Liver (tissue), 9 donors: Measurements from ENCODE around the gene HPCAL1. TPM values are rescaled to one million over a fixed set of nuclear protein-coding genes. Genes with fewer than 3 reads are reported as not detected.
A peak's percentile ranks its signal among the peaks of the same experiment; 100 is the strongest.

Experiments used
- DNase-seq: peaks from one replicate; pipeline ENCODE4 v3.0.0-alpha.2; 2017; ENCODE audit warnings: low spot score
- H3K27ac ChIP-seq, 2 donors: one replicate each; pipeline ENCODE4 v1.7.0; 2013; ENCODE audit warnings: inconsistent platforms in 2 of 2, low read length in 2 of 2, control low read depth in 1 of 2, low read depth in 1 of 2, mild to moderate bottlenecking in 1 of 2
- H3K27me3 ChIP-seq, 4 donors: one replicate each; pipeline versions ENCODE4 v1.6.1 to v1.7.0; 2013; ENCODE audit warnings: low read length in 3 of 4, inconsistent platforms in 1 of 4, mild to moderate bottlenecking in 1 of 4, moderate library complexity in 1 of 4; ENCODE audit not compliant: control insufficient read depth in 4 of 4, insufficient read depth in 4 of 4
- H3K36me3 ChIP-seq, 4 donors: one replicate each; pipeline versions ENCODE4 v1.6.1 to v1.7.0; 2013; ENCODE audit warnings: low read length in 3 of 4, mild to moderate bottlenecking in 3 of 4, low read depth in 1 of 4, moderate library complexity in 1 of 4; ENCODE audit not compliant: control insufficient read depth in 4 of 4, insufficient read depth in 3 of 4
- H3K4me1 ChIP-seq, 4 donors: one replicate each; pipeline versions ENCODE4 v1.6.1 to v1.7.0; 2013; ENCODE audit warnings: low read length in 3 of 4, mild to moderate bottlenecking in 3 of 4, moderate library complexity in 1 of 4; ENCODE audit not compliant: control insufficient read depth in 4 of 4, insufficient read depth in 4 of 4
- H3K4me3 ChIP-seq, 3 donors: one replicate each; pipeline versions ENCODE4 v1.6.1 to v1.7.0; 2013; ENCODE audit warnings: low read length in 3 of 3, control low read depth in 1 of 3, low read depth in 1 of 3, mild to moderate bottlenecking in 1 of 3
- H3K9ac ChIP-seq, 2 donors: one replicate each; pipeline ENCODE4 v1.7.0; 2013; ENCODE audit warnings: low read length in 2 of 2, mild to moderate bottlenecking in 2 of 2, moderate library complexity in 2 of 2, control low read depth in 1 of 2, low read depth in 1 of 2
- H3K9me3 ChIP-seq, 4 donors: one replicate each; pipeline versions ENCODE4 v1.6.1 to v1.7.0; 2013; ENCODE audit warnings: low read length in 3 of 4; ENCODE audit not compliant: control insufficient read depth in 4 of 4
- ATF3 ChIP-seq: IDR thresholded peaks from 2 replicates; pipeline ENCODE4 v1.6.1; 2016; ENCODE audit warnings: antibody characterized with exemption
- CTCF ChIP-seq: fragments of 150-350 bp; IDR thresholded peaks from 2 replicates; pipeline ENCODE4 v1.5.1; 2017; ENCODE audit warnings: improper control_type of control experiment, low read depth, low read length; ENCODE audit not compliant: missing input control
- EGR1 ChIP-seq, 2 donors: IDR thresholded peaks; 2 replicates each; pipeline ENCODE4 v1.6.1; 2016 to 2018; ENCODE audit warnings: antibody characterized with exemption in 2 of 2, low read depth in 2 of 2
- FOXA1 ChIP-seq: IDR thresholded peaks from 2 replicates; pipeline ENCODE4 v1.6.1; 2016; ENCODE audit warnings: antibody characterized with exemption
- FOXA2 ChIP-seq: IDR thresholded peaks from 2 replicates; pipeline ENCODE4 v1.6.1; 2016; ENCODE audit warnings: antibody characterized with exemption
- GABPA ChIP-seq, 2 donors: IDR thresholded peaks in 1 of 2; conservative IDR thresholded peaks in 1 of 2; 2 replicates each; pipeline ENCODE4 v1.6.1; 2016; ENCODE audit warnings: antibody characterized with exemption in 2 of 2, mild to moderate bottlenecking in 1 of 2, moderate library complexity in 1 of 2
- HNF4A ChIP-seq, 2 donors: conservative IDR thresholded peaks; 2 replicates each; pipeline ENCODE4 v1.6.1; 2016; ENCODE audit warnings: antibody characterized with exemption in 2 of 2, mild to moderate bottlenecking in 2 of 2
- HNF4G ChIP-seq: IDR thresholded peaks from 2 replicates; pipeline ENCODE4 v1.6.1; 2016; ENCODE audit warnings: antibody characterized with exemption
- JUND ChIP-seq, 2 donors: IDR thresholded peaks; 2 replicates each; pipeline ENCODE4 v1.6.1; 2016; ENCODE audit warnings: antibody characterized with exemption in 2 of 2
- MAX ChIP-seq: IDR thresholded peaks from 2 replicates; pipeline ENCODE4 v1.6.1; 2016; ENCODE audit warnings: antibody characterized with exemption
- NR2F2 ChIP-seq: IDR thresholded peaks from 2 replicates; pipeline ENCODE4 v1.6.1; 2016; ENCODE audit warnings: antibody characterized with exemption
- RAD21 ChIP-seq, 2 donors: IDR thresholded peaks; 2 replicates each; pipeline ENCODE4 v1.6.1; 2016; ENCODE audit warnings: antibody characterized with exemption in 2 of 2, mild to moderate bottlenecking in 2 of 2
- RXRA ChIP-seq, 2 donors: IDR thresholded peaks; 2 replicates each; pipeline ENCODE4 v1.6.1; 2017 to 2018; ENCODE audit warnings: antibody characterized with exemption in 2 of 2, mild to moderate bottlenecking in 1 of 2
- SP1 ChIP-seq: IDR thresholded peaks from 2 replicates; pipeline ENCODE4 v1.6.1; 2018; ENCODE audit warnings: antibody characterized with exemption, mild to moderate bottlenecking
- TAF1 ChIP-seq: conservative IDR thresholded peaks from 2 replicates; pipeline ENCODE4 v1.6.1; 2016; ENCODE audit warnings: antibody characterized with exemption, mild to moderate bottlenecking
- YY1 ChIP-seq: IDR thresholded peaks from 2 replicates; pipeline ENCODE4 v1.6.1; 2016; ENCODE audit warnings: antibody characterized with exemption, mild to moderate bottlenecking
- ZBTB33 ChIP-seq: IDR thresholded peaks from 2 replicates; pipeline ENCODE4 v1.6.1; 2016; ENCODE audit warnings: antibody characterized with exemption
- WGBS: extraction: QIAGEN DNeasy Blood & Tissue Kit; methylation state at CpG from one replicate; pipeline ENCODE4 v1.1.7; 2013; 5-methylcytosine and 5-hydroxymethylcytosine counted together
- polyA plus RNA-seq, 2 donors: library from polyadenylated mRNA; stranded (reverse) in 1 of 2; unstranded in 1 of 2; fragments of 200-250 nt in 1 of 2; fragments of >200 nt in 1 of 2; fragmentation: Nextera tagmentation in 1 of 2; extraction: Ambion mirVana in 1 of 2; gene quantifications; one replicate each; pipeline versions ENCODE4 v1.2.1 to v1.2.3, GENCODE V29; 2013 to 2015
- total RNA-seq, 2 donors: library from RNA; depleted of rRNA; stranded (reverse); fragments of >200 nt; gene quantifications; one replicate each; pipeline ENCODE4 v1.2.3, GENCODE V29; 2014
- donor health status: healthy.
- donor health status: healthy.
- donor health status: healthy.
- donor health status: healthy.
- donor health status: healthy.

The HPCAL1 gene
- total and polyA plus RNA-seq, 4 donors: 17.3 to 27.9 (median 22.9) TPM

GRCh38 chr2:10439185-10439879, 136.6 kb downstream of the HPCAL1 start:
- H3K4me3 ChIP-seq: no peak overlapping the region
- no peak overlapping the region for H3K9ac ChIP-seq
- WGBS: 70% methylated on average over 11 of the region's 11 CpGs
- H3K27me3 ChIP-seq: no peaks in the 10 kb centered on the region
- H3K27ac ChIP-seq: no peak overlapping the region
- TF ChIP-seq RXRA (IDR thresholded peaks at IDR 0.05): no peak
- peak; percentile 16 to 44 for TF ChIP-seq RAD21 (IDR thresholded peaks at IDR 0.05)
- no peaks in the 10 kb centered on the region for H3K9me3 ChIP-seq
- peaks cover 0 to 5% (median 2%) of the 10 kb centered on the region in 4 donors for H3K4me1 ChIP-seq
- no peak for DNase-seq
- H3K36me3 ChIP-seq: peaks cover 9 to 45% (median 41%) of the 10 kb centered on the region in 4 donors

- H3K27me3 ChIP-seq: no peaks in the 10 kb centered on the region
- 96% methylated on average over 8 of the region's 8 CpGs for whole genome bisulfite sequencing
- H3K27ac ChIP-seq: no peak overlapping the region
- no peak for DNase-seq
- no peak overlapping the region for H3K4me3 ChIP-seq
- TF ChIP-seq HNF4G (no peak), TAF1 (no peak), NR2F2 (no peak), JUND (IDR thresholded peaks at IDR 0.05) (no peak), ATF3 (no peak), YY1 (no peak), FOXA2 (no peak), CTCF (no peak), MAX (no peak), GABPA (IDR thresholded peaks at IDR 0.05 in 1 of 2, conservative IDR thresholded peaks at IDR 0.05 in 1 of 2) (no peak), RAD21 (IDR thresholded peaks at IDR 0.05) (no peak), RXRA (IDR thresholded peaks at IDR 0.05) (no peak), ZBTB33 (no peak), HNF4A (conservative IDR thresholded peaks at IDR 0.05) (no peak), FOXA1 (no peak), EGR1 (IDR thresholded peaks at IDR 0.05; ENCODE audit: low read depth in 2 of 2) (no peak), SP1 (no peak)
- no peaks in the 10 kb centered on the region for H3K9me3 ChIP-seq
- peaks cover 11 to 49% (median 45%) of the 10 kb centered on the region in 4 donors for H3K36me3 ChIP-seq
- H3K4me1 ChIP-seq: peaks cover 0 to 5% (median 2%) of the 10 kb centered on the region in 4 donors
- no peak overlapping the region for H3K9ac ChIP-seq
Observed at GRCh38 chr2:10439971-10440370, 137.3 kb downstream of the HPCAL1 start.
